ENCODE results near the gene CCDC112.

GRCh38 chr5:115325296-115325959 is 29.0 kb upstream of the CCDC112 start:
- TF ChIP-seq CTCF (IDR thresholded peaks at IDR 0.05; ENCODE audit: insufficient read depth, low read depth, low read length) = no peak
- TF ChIP-seq EZH2 (IDR thresholded peaks at IDR 0.05; ENCODE audit: insufficient read depth, low read length) = no peak

Data from astrocyte (in vitro differentiated cells and primary cell).